IPS-15b (cell line): ENCODE results near the gene LCE2A.

ENCODE experiments used
- H3K27me3 ChIP-seq: one replicate; pipeline ENCODE4 v1.6.1; 2013; ENCODE audit warnings: low read length; ENCODE audit not compliant: control insufficient read depth, insufficient read depth
- H3K36me3 ChIP-seq: one replicate; pipeline ENCODE4 v1.6.1; 2013; ENCODE audit warnings: low read length; ENCODE audit not compliant: control insufficient read depth, insufficient read depth
- H3K4me1 ChIP-seq: one replicate; pipeline ENCODE4 v1.6.1; 2013; ENCODE audit warnings: mild to moderate bottlenecking, low read length; ENCODE audit not compliant: control insufficient read depth, insufficient read depth
- H3K4me3 ChIP-seq: one replicate; pipeline ENCODE4 v1.5.1; 2013; ENCODE audit warnings: low read depth, low read length
- H3K9ac ChIP-seq: one replicate; pipeline ENCODE4 v1.6.1; 2013; ENCODE audit warnings: low read depth, mild to moderate bottlenecking, low read length
- H3K9me3 ChIP-seq: one replicate; pipeline ENCODE4 v1.6.1; 2013; ENCODE audit warnings: mild to moderate bottlenecking, low read length; ENCODE audit not compliant: control insufficient read depth, insufficient read depth

Gene LCE2A

GRCh38 chr1:152745289-152745704, 47.2 kb downstream of the LCE2A start:
- H3K4me1 ChIP-seq = no peaks in the 10 kb centered on the region
- no peak overlapping the region for H3K9ac ChIP-seq
- H3K4me3 ChIP-seq = no peak overlapping the region
- H3K27me3 ChIP-seq = no peaks in the 10 kb centered on the region
- no peaks in the 10 kb centered on the region for H3K36me3 ChIP-seq
- H3K9me3 ChIP-seq = peaks cover 12% of the 10 kb centered on the region

- no peak overlapping the region for H3K4me3 ChIP-seq
- H3K4me1 ChIP-seq = no peaks in the 10 kb centered on the region
- no peaks in the 10 kb centered on the region for H3K27me3 ChIP-seq
- no peaks in the 10 kb centered on the region for H3K36me3 ChIP-seq
- no peak overlapping the region for H3K9ac ChIP-seq
- peaks cover 12% of the 10 kb centered on the region for H3K9me3 ChIP-seq
Observed at GRCh38 chr1:152745765-152746444, 47.8 kb downstream of the LCE2A start.

- Histone ChIP-seq H3K4me1 (no peaks in the 10 kb centered on the region), H3K4me3 (no peak overlapping the region), H3K36me3 (no peaks in the 10 kb centered on the region), H3K9ac (no peak overlapping the region), H3K27me3 (no peaks in the 10 kb centered on the region), H3K9me3 (peaks cover 7% of the 10 kb centered on the region)
Observed at GRCh38 chr1:152747831-152748230, 49.7 kb downstream of the LCE2A start.
